Large intestine (tissue), 12 donors: ENCODE results near the gene DIS3. TPM values are rescaled to one million over a fixed set of nuclear protein-coding genes. Genes with fewer than 3 reads are reported as not detected.
"Not testable (repeated sequence)": the region's sequence is repeated elsewhere in the genome, so short reads cannot be mapped to it uniquely, and the experiment has no call there.

ENCODE experiments used
- DNase-seq, 2 donors: peaks; one replicate each; pipeline versions ENCODE4 v3.0.0 to v3.0.0-alpha.2; 2013
- H3K27ac ChIP-seq: one replicate; pipeline ENCODE4 v1.5.1; 2013; ENCODE audit warnings: low read length
- H3K27me3 ChIP-seq: 2 replicates; pipeline ENCODE4 v1.6.1; 2013; ENCODE audit warnings: low read length; ENCODE audit not compliant: control insufficient read depth, insufficient read depth
- H3K36me3 ChIP-seq: 2 replicates; pipeline ENCODE4 v1.6.1; 2013; ENCODE audit warnings: low read length; ENCODE audit not compliant: control insufficient read depth, insufficient read depth
- H3K4me1 ChIP-seq: one replicate; pipeline ENCODE4 v1.6.1; 2013; ENCODE audit warnings: low read length; ENCODE audit not compliant: control insufficient read depth, insufficient read depth
- H3K4me3 ChIP-seq: one replicate; pipeline ENCODE4 v1.5.1; 2013; ENCODE audit warnings: low read length
- H3K9me3 ChIP-seq: one replicate; pipeline ENCODE4 v1.6.1; 2013; ENCODE audit warnings: mild to moderate bottlenecking, low read depth, low read length, moderate library complexity; ENCODE audit not compliant: control insufficient read depth
- WGBS: methylation state at CpG from one replicate; pipeline ENCODE4 v1.1.5; 2013; ENCODE audit warnings: low lambda C conversion rate; ENCODE audit not compliant: insufficient coverage; 5-methylcytosine and 5-hydroxymethylcytosine counted together
- long read RNA-seq, 11 donors: transcript quantifications; one replicate each; lab custom pipeline, GENCODE V29; 2026
- polyA plus RNA-seq: library from polyadenylated mRNA; unstranded; fragments of 120-200 nt; gene quantifications from one replicate; pipeline ENCODE4 v1.2.1, GENCODE V29; 2013

DIS3 gene, protein sequence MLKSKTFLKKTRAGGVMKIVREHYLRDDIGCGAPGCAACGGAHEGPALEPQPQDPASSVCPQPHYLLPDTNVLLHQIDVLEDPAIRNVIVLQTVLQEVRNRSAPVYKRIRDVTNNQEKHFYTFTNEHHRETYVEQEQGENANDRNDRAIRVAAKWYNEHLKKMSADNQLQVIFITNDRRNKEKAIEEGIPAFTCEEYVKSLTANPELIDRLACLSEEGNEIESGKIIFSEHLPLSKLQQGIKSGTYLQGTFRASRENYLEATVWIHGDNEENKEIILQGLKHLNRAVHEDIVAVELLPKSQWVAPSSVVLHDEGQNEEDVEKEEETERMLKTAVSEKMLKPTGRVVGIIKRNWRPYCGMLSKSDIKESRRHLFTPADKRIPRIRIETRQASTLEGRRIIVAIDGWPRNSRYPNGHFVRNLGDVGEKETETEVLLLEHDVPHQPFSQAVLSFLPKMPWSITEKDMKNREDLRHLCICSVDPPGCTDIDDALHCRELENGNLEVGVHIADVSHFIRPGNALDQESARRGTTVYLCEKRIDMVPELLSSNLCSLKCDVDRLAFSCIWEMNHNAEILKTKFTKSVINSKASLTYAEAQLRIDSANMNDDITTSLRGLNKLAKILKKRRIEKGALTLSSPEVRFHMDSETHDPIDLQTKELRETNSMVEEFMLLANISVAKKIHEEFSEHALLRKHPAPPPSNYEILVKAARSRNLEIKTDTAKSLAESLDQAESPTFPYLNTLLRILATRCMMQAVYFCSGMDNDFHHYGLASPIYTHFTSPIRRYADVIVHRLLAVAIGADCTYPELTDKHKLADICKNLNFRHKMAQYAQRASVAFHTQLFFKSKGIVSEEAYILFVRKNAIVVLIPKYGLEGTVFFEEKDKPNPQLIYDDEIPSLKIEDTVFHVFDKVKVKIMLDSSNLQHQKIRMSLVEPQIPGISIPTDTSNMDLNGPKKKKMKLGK
- 22.8 TPM for polyA plus RNA-seq
- long read RNA-seq, donor 1, full-length matches to known transcripts, result 1 of 1 reads
- long read RNA-seq, donor 1, partial matches to known transcripts, result 0 of 1 reads
- long read RNA-seq, donor 1, other reads (novel, unspliced or antisense), result 0 of 1 reads
- long read RNA-seq, donor 2, full-length matches to known transcripts, result 1 of 1 reads
- long read RNA-seq, donor 2, partial matches to known transcripts, result 0 of 1 reads
- long read RNA-seq, donor 2, other reads (novel, unspliced or antisense), result 0 of 1 reads
- long read RNA-seq, donor 3, result 0 reads
- long read RNA-seq, donor 4, result 0 reads
- long read RNA-seq, donor 5, full-length matches to known transcripts, result 1 of 1 reads
- long read RNA-seq, donor 5, partial matches to known transcripts, result 0 of 1 reads
- long read RNA-seq, donor 5, other reads (novel, unspliced or antisense), result 0 of 1 reads
- long read RNA-seq, donor 6, full-length matches to known transcripts, result 1 of 10 reads
- long read RNA-seq, donor 6, partial matches to known transcripts, result 9 of 10 reads
- long read RNA-seq, donor 6, other reads (novel, unspliced or antisense), result 0 of 10 reads
- long read RNA-seq, donor 7, full-length matches to known transcripts, result 3 of 3 reads
- long read RNA-seq, donor 7, partial matches to known transcripts, result 0 of 3 reads
- long read RNA-seq, donor 7, other reads (novel, unspliced or antisense), result 0 of 3 reads
- long read RNA-seq, donor 8, full-length matches to known transcripts, result 1 of 19 reads
- long read RNA-seq, donor 8, partial matches to known transcripts, result 18 of 19 reads
- long read RNA-seq, donor 8, other reads (novel, unspliced or antisense), result 0 of 19 reads
- long read RNA-seq, donor 9, full-length matches to known transcripts, result 3 of 3 reads
- long read RNA-seq, donor 9, partial matches to known transcripts, result 0 of 3 reads
- long read RNA-seq, donor 9, other reads (novel, unspliced or antisense), result 0 of 3 reads
- long read RNA-seq, donor 10, full-length matches to known transcripts, result 2 of 13 reads
- long read RNA-seq, donor 10, partial matches to known transcripts, result 11 of 13 reads
- long read RNA-seq, donor 10, other reads (novel, unspliced or antisense), result 0 of 13 reads
- long read RNA-seq, donor 11, full-length matches to known transcripts, result 4 of 4 reads
- long read RNA-seq, donor 11, partial matches to known transcripts, result 0 of 4 reads
- long read RNA-seq, donor 11, other reads (novel, unspliced or antisense), result 0 of 4 reads

GRCh38 chr13:72781451-72782439 is at the start of gene DIS3, which contains the start of gene PIBF1:
Gene DIS3 (minus strand): TSS chr13:72781900. CDS start chr13:72781832, 68 bp downstream.
Gene PIBF1 (plus strand): TSS chr13:72782133. CDS start chr13:72783470, 1,337 bp downstream.
- H3K27me3 ChIP-seq, result no peaks in the 10 kb centered on the region
- H3K36me3 ChIP-seq, result peaks cover 15% of the 10 kb centered on the region
- peak within 1 kb of the TSS; percentile 91 for H3K4me3 ChIP-seq
- H3K9me3 ChIP-seq, result no peaks in the 10 kb centered on the region
- WGBS, result no CpG with 5 or more reads among the region's 81 CpGs
- peaks cover 12% of the 10 kb centered on the region for H3K4me1 ChIP-seq
- peak; percentile 98 to 99 for DNase-seq
- H3K27ac ChIP-seq, result peak within 1 kb of the TSS; percentile 64

- Histone ChIP-seq H3K27me3 (no peaks in the 10 kb centered on the region), H3K27ac (no peak overlapping the region), H3K9me3 (no peaks in the 10 kb centered on the region), H3K36me3 (peaks cover 11% of the 10 kb centered on the region), H3K4me3 (no peak overlapping the region), H3K4me1 (no peaks in the 10 kb centered on the region)
- DNase-seq, result no peak
- no CpG with 5 or more reads among the region's 3 CpGs for WGBS
Observed at GRCh38 chr13:72823724-72824123, 42.0 kb upstream of the DIS3 start.

GRCh38 chr13:72823081-72823480 is 41.4 kb upstream of the DIS3 start:
- Histone ChIP-seq H3K9me3 (no peaks in the 10 kb centered on the region), H3K27me3 (no peaks in the 10 kb centered on the region), H3K36me3 (peaks cover 7% of the 10 kb centered on the region), H3K4me3 (no peak overlapping the region), H3K27ac (no peak overlapping the region), H3K4me1 (no peaks in the 10 kb centered on the region)
- WGBS, result 80% methylated on average over 2 of the region's 2 CpGs
- no peak for DNase-seq

DNA sequence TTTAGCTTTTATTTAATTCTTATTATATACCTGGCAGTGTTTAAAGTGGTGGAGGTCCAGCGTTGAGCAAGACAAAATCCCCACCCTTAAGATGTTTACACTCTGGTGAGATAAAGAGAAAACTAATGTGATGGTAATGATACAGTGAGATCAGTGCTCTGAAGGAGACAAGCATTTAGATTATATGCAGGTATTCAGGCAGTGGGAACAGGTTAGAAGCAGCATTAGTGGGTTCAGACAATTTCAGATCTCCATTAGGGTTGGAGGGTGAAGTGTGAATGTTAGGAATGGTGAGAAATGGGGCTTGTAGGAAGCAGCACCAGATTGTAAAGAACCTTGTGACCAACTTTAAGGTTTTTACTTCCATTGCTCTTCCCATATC is 39.2 kb upstream of the DIS3 start:
- Histone ChIP-seq H3K27ac (no peak overlapping the region), H3K27me3 (no peaks in the 10 kb centered on the region), H3K9me3 (no peaks in the 10 kb centered on the region), H3K36me3 (peaks cover 7% of the 10 kb centered on the region), H3K4me1 (no peaks in the 10 kb centered on the region), H3K4me3 (no peak overlapping the region)
- DNase-seq, result no peak
- WGBS, result no CpG with 5 or more reads among the region's 1 CpG

GRCh38 chr13:72820156-72820897 is 38.6 kb upstream of the DIS3 start:
- no peaks in the 10 kb centered on the region for H3K4me1 ChIP-seq
- H3K36me3 ChIP-seq, result peaks cover 7% of the 10 kb centered on the region
- H3K9me3 ChIP-seq, result no peaks in the 10 kb centered on the region
- no peaks in the 10 kb centered on the region for H3K27me3 ChIP-seq
- H3K4me3 ChIP-seq, result no peak overlapping the region
- 100% methylated on average over 3 of the region's 8 CpGs for WGBS
- DNase-seq, result no peak
- H3K27ac ChIP-seq, result no peak overlapping the region

GRCh38 chr13:72808917-72809500 is 27.3 kb upstream of the DIS3 start:
- Histone ChIP-seq H3K4me3 (no peak overlapping the region), H3K27ac (no peak overlapping the region), H3K4me1 (peaks cover 2% of the 10 kb centered on the region), H3K36me3 (peaks cover 17% of the 10 kb centered on the region), H3K27me3 (no peaks in the 10 kb centered on the region), H3K9me3 (no peaks in the 10 kb centered on the region)
- 0% methylated on average over 1 of the region's 1 CpG for WGBS
- no peak for DNase-seq

DNA sequence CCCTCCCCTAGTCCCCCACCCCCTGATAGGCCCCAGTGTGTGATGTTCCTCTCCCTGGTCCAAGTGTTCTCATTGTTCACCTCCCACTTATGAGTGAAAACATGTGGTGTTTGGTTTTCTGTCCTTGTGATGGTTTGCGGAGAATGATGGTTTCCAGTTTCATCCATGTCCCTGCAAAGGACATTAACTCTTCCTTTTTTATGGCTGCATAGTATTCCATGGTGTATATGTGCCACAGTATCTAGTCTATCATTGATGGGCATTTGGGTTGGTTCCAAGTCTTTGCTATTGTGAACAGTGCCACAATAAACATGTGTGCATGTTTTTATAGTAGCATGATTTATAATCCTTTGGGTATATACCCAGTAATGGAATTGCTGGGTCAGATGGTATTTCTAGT is 24.8 kb upstream of the DIS3 start:
- WGBS, result no CpG with 5 or more reads among the region's 1 CpG
- not testable (repeated sequence) for DNase-seq, H3K27ac ChIP-seq, H3K4me1 ChIP-seq, H3K4me3 ChIP-seq, H3K27me3 ChIP-seq, H3K9me3 ChIP-seq
- H3K36me3 ChIP-seq, result peaks cover 12% of the 10 kb centered on the region
